Measurements from ENCODE around the gene TRIM38.
"Not testable (repeated sequence)": the region's sequence is repeated elsewhere in the genome, so short reads cannot be mapped to it uniquely, and the experiment has no call there.

TRIM38 gene

GRCh38 chr6:25962149-25963127 is at the start of gene TRIM38:
Gene TRIM38 (plus strand): TSS chr6:25962802. CDS start chr6:25966523, 3,721 bp downstream.
- no peak for DNase-seq (ENCODE audit: low spot score)

- no peak for DNase-seq (ENCODE audit: low spot score)
Measured at GRCh38 chr6:25913741-25914140, 48.9 kb upstream of the TRIM38 start.

GRCh38 chr6:25916330-25916729 is 46.3 kb upstream of the TRIM38 start:
- no peak for DNase-seq (ENCODE audit: low spot score)

GRCh38 chr6:25916789-25917490 is 45.7 kb upstream of the TRIM38 start:
- no peak for DNase-seq (ENCODE audit: low spot score)

- DNase-seq (ENCODE audit: low spot score): no peak
Measured at GRCh38 chr6:25918083-25918683, 44.4 kb upstream of the TRIM38 start.

- DNase-seq (ENCODE audit: low spot score): no peak
Measured at GRCh38 chr6:25919657-25920056, 42.9 kb upstream of the TRIM38 start.

GRCh38 chr6:25921525-25922203 is 40.9 kb upstream of the TRIM38 start:
- no peak for DNase-seq (ENCODE audit: low spot score)

- DNase-seq (ENCODE audit: low spot score): no peak
Measured at GRCh38 chr6:25922301-25922700, 40.3 kb upstream of the TRIM38 start.

GRCh38 chr6:25925876-25926275 is 36.7 kb upstream of the TRIM38 start:
- DNase-seq (ENCODE audit: low spot score): no peak

GRCh38 chr6:25927178-25927577 is 35.4 kb upstream of the TRIM38 start:
- DNase-seq (ENCODE audit: low spot score): no peak

- DNase-seq (ENCODE audit: low spot score): no peak
Measured at GRCh38 chr6:25927756-25928216, 34.8 kb upstream of the TRIM38 start.

GRCh38 chr6:25928562-25929324 is 33.9 kb upstream of the TRIM38 start:
- no peak for DNase-seq (ENCODE audit: low spot score)

GRCh38 chr6:25929785-25930184 is 32.8 kb upstream of the TRIM38 start:
- DNase-seq (ENCODE audit: low spot score): not testable (repeated sequence)

- no peak for DNase-seq (ENCODE audit: low spot score)
Measured at GRCh38 chr6:25930532-25931410, 31.8 kb upstream of the TRIM38 start, which contains the start of gene SLC17A2. Gene SLC17A2 (minus strand): TSS chr6:25930691. CDS start chr6:25925796, 4,895 bp downstream.

GRCh38 chr6:25931411-25931709 is 31.2 kb upstream of the TRIM38 start:
- no peak for DNase-seq (ENCODE audit: low spot score)

GRCh38 chr6:25934156-25934555 is 28.4 kb upstream of the TRIM38 start:
- no peak for DNase-seq (ENCODE audit: low spot score)

GRCh38 chr6:25934735-25935313 is 27.8 kb upstream of the TRIM38 start:
- no peak for DNase-seq (ENCODE audit: low spot score)

- no peak for DNase-seq (ENCODE audit: low spot score)
Measured at GRCh38 chr6:25935953-25936352, 26.6 kb upstream of the TRIM38 start.

GRCh38 chr6:25939593-25939992 is 23.0 kb upstream of the TRIM38 start:
- DNase-seq (ENCODE audit: low spot score): no peak
